ENCODE results near the gene SYK. TPM values are rescaled to one million over a fixed set of nuclear protein-coding genes. Genes with fewer than 3 reads are reported as not detected.
"Not testable (repeated sequence)": the region's sequence is repeated elsewhere in the genome, so short reads cannot be mapped to it uniquely, and the experiment has no call there.

SYK gene
- total RNA-seq, 4 donors from 2014 or later: 7.0 to 16.6 (median 8.7) TPM

DNA sequence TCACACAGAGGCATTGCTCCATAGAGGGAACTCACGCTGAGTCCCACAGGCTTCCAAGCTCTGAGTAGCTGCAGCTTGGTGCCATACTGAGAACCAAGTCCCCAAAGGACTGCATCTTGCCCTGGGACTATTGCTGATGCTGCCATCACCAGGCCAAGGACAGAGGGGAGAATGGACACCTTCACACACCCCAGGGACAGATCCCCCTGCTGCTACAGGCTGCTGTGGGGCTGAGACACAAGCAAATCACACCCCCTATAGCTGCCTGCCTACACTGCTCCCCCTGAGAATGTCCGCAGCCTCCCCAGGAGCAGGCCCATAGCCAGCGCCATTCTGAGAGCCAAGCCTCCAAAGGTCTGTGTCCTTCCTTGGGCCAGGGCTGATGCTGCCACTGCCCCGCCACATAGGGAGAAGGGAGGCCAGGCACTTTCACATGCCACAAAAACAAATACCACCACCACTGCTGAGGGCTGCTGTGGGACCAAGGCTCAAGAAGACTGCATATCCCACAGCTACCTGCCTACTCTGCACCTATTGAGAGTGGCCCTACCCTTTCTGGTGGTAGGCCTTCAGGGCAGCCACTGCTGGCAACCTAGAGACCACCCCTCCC is 81.5 kb downstream of the SYK start:
- Histone ChIP-seq H3K36me3 (peaks cover 0 to 22% (median 0%) of the 10 kb centered on the region in 4 donors), H3K27me3 (no peaks in the 10 kb centered on the region), H3K4me3 (no peak overlapping the region), H3K27ac (replicated peaks in 1 of 4) (no peak overlapping the region), H3K4me1 (no peaks in the 10 kb centered on the region), H3K9me3 (peaks cover 0 to 9% (median 0%) of the 10 kb centered on the region in 4 donors)
- WGBS: 92% methylated on average over 4 of the region's 4 CpGs
- no peak for DNase-seq (ENCODE audit: extremely low spot score)
- TF ChIP-seq, protein P1, sequence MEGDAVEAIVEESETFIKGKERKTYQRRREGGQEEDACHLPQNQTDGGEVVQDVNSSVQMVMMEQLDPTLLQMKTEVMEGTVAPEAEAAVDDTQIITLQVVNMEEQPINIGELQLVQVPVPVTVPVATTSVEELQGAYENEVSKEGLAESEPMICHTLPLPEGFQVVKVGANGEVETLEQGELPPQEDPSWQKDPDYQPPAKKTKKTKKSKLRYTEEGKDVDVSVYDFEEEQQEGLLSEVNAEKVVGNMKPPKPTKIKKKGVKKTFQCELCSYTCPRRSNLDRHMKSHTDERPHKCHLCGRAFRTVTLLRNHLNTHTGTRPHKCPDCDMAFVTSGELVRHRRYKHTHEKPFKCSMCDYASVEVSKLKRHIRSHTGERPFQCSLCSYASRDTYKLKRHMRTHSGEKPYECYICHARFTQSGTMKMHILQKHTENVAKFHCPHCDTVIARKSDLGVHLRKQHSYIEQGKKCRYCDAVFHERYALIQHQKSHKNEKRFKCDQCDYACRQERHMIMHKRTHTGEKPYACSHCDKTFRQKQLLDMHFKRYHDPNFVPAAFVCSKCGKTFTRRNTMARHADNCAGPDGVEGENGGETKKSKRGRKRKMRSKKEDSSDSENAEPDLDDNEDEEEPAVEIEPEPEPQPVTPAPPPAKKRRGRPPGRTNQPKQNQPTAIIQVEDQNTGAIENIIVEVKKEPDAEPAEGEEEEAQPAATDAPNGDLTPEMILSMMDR (IDR thresholded peaks at IDR 0.05): no peak
- TF ChIP-seq POLR2AphosphoS5 (IDR thresholded peaks at IDR 0.05) (no peak), EP300 (IDR thresholded peaks at IDR 0.05) (no peak), POLR2A (IDR thresholded peaks at IDR 0.05; ENCODE audit: low read depth) (no peak)
- intact Hi-C loops (cut with DNase I): no loop called here

DNA sequence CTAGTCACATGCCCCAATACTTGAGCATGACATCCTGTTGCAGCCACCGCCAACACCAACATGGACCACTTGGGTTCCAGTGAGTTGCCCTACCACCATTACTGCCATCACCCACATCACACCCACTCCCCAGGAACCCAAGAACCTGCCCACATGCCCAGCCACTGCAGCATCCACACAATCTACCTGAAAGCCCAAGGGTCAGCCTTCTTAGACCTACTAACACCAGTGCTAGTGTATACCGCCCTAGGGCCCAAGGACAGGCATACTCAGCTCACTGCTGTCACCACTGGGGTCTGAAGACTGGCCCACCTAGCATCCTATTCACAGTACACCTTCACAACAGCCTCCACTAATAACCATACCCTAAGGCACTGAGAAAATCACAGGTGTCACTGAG is 82.0 kb downstream of the SYK start:
- 100% methylated on average over 2 of the region's 2 CpGs for WGBS
- H3K27me3 ChIP-seq: peaks cover 0 to under 1% (median 0%) of the 10 kb centered on the region in 4 donors
- DNase-seq (ENCODE audit: extremely low spot score): no peak
- TF ChIP-seq EP300 (IDR thresholded peaks at IDR 0.05) (no peak), POLR2AphosphoS5 (IDR thresholded peaks at IDR 0.05) (no peak), POLR2A (IDR thresholded peaks at IDR 0.05; ENCODE audit: low read depth) (no peak)
- TF ChIP-seq, protein P1 (IDR thresholded peaks at IDR 0.05): no peak
- peaks cover 0 to 26% (median 0%) of the 10 kb centered on the region in 4 donors for H3K36me3 ChIP-seq
- H3K27ac ChIP-seq (replicated peaks in 1 of 4): no peak overlapping the region
- H3K4me1 ChIP-seq: no peaks in the 10 kb centered on the region
- peaks cover 0 to 9% (median 0%) of the 10 kb centered on the region in 4 donors for H3K9me3 ChIP-seq
- intact Hi-C loops (cut with DNase I): no loop called here
- no peak overlapping the region for H3K4me3 ChIP-seq

DNA sequence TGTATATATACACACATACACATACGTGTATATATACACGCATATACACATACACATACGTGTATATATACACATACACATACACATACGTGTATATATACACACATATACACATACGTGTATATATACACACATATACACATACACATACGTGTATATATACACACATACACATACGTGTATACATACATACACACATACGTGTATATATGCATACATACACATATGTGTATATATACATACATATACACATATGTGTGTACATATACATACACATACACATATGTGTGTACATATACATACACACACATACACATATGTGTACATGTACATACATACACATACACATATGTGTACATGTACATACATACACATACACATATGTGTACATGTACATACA is 82.6 kb downstream of the SYK start:
- peaks cover 0 to 30% (median 0%) of the 10 kb centered on the region in 4 donors for H3K36me3 ChIP-seq
- no peaks in the 10 kb centered on the region for H3K4me1 ChIP-seq
- no peak overlapping the region for H3K27ac ChIP-seq (replicated peaks in 1 of 4)
- peaks cover 0 to 5% (median 0%) of the 10 kb centered on the region in 4 donors for H3K27me3 ChIP-seq
- intact Hi-C loops (cut with DNase I): no loop called here
- 74% methylated on average over 8 of the region's 8 CpGs for WGBS
- TF ChIP-seq POLR2A (IDR thresholded peaks at IDR 0.05; ENCODE audit: low read depth) (no peak), POLR2AphosphoS5 (IDR thresholded peaks at IDR 0.05) (no peak), EP300 (IDR thresholded peaks at IDR 0.05) (no peak)
- TF ChIP-seq, protein P1 (IDR thresholded peaks at IDR 0.05): no peak
- H3K4me3 ChIP-seq: no peak overlapping the region
- no peak for DNase-seq (ENCODE audit: extremely low spot score)
- H3K9me3 ChIP-seq: peaks cover 0 to 9% (median 0%) of the 10 kb centered on the region in 4 donors

DNA sequence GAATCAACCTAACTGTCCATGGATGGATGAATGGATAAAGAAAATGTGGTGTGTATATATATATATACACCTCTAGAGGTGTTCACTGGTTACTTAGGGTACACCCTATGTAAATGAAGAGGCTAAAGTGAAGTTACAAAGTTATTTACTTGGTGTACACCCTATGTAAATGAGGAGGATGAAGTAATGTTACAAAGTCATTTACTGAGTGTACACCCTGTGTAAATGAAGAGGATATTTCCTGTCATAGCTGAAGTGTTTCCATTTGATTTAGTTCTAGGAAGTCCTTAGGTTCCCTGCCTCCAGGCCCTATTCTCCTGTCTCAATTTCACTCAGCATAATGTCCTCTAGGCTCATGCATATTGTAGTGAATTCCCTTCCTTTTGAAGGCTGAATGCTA is 85.2 kb downstream of the SYK start:
- H3K9me3 ChIP-seq; H3K4me1 ChIP-seq; intact Hi-C loops (cut with DNase I); H3K27me3 ChIP-seq; H3K27ac ChIP-seq (replicated peaks in 1 of 4); H3K4me3 ChIP-seq; DNase-seq (ENCODE audit: extremely low spot score): not testable (repeated sequence)
- H3K36me3 ChIP-seq: peaks cover 0 to 18% (median 0%) of the 10 kb centered on the region in 4 donors

DNA sequence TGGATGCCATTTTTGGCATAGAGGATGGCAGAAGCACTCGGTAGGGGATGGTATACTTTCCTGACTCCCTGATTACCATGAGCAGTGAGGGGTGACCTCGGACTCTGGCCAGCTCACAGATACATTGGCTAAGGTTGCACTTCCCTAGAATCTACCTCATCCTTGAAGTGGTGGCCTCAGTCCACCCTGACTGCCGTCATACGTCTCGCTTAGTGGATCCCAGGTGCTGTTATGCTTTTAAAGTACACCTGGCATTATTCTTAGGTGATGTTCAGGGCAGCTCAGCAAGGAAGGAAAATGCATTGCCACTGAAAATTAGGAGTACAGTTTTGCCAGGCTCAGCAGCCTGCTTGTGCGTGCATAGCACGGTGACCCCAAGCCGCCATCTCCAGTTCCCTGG is 87.3 kb downstream of the SYK start:
- Histone ChIP-seq H3K4me1 (no peaks in the 10 kb centered on the region), H3K27me3 (peaks cover 0 to 6% (median 0%) of the 10 kb centered on the region in 4 donors), H3K9me3 (peaks cover 0 to 9% (median 0%) of the 10 kb centered on the region in 4 donors), H3K27ac (replicated peaks in 1 of 4) (no peak overlapping the region), H3K4me3 (no peak overlapping the region), H3K36me3 (peaks cover 0 to 12% (median 0%) of the 10 kb centered on the region in 4 donors)
- 96% methylated on average over 5 of the region's 8 CpGs for WGBS
- intact Hi-C loops (cut with DNase I): no loop called here
- DNase-seq (ENCODE audit: extremely low spot score): no peak
- TF ChIP-seq POLR2AphosphoS5 (IDR thresholded peaks at IDR 0.05) (no peak), EP300 (IDR thresholded peaks at IDR 0.05) (no peak), POLR2A (IDR thresholded peaks at IDR 0.05; ENCODE audit: low read depth) (no peak)
- TF ChIP-seq, protein P1 (IDR thresholded peaks at IDR 0.05): no peak
